SK-N-MC (cell line): Measurements from ENCODE around the gene ROBO4.

Experiments used
- DNase-seq: peaks from one replicate; pipeline ENCODE4 v3.0.0-alpha.2; 2011; ENCODE audit warnings: low read depth, low spot score
- H3K27ac ChIP-seq: fragments of 200-600 bp; sonication (generic); 2 replicates; pipeline ENCODE4 v1.5.1; 2016; ENCODE audit warnings: mixed run types
- H3K36me3 ChIP-seq: fragments of 200-600 bp; sonication (generic); 2 replicates; pipeline ENCODE4 v1.6.1; 2017; ENCODE audit warnings: antibody characterized with exemption, low read length, mixed read lengths; ENCODE audit not compliant: insufficient read depth
- H3K4me3 ChIP-seq: fragments of 200-600 bp; sonication (generic); 2 replicates; pipeline ENCODE4 v1.5.1; 2016
- H3K9ac ChIP-seq: fragments of 200-600 bp; sonication (generic); 2 replicates; pipeline ENCODE4 v1.8.0; 2017; ENCODE audit warnings: mixed run types, mixed read lengths; ENCODE audit not compliant: insufficient read length
- H3K9me3 ChIP-seq: fragments of 200-600 bp; sonication (generic); 2 replicates; pipeline ENCODE4 v1.6.1; 2017; ENCODE audit warnings: low read depth, mild to moderate bottlenecking, antibody characterized with exemption, low read length, moderate library complexity, mixed read lengths
- EZH2 ChIP-seq: fragments of 200-600 bp; sonication (generic); IDR thresholded peaks from one replicate; pipeline ENCODE4 v1.6.1; 2017; ENCODE audit warnings: antibody characterized with exemption
- FOXP2 ChIP-seq: optimal IDR thresholded peaks from 2 replicates; pipeline ENCODE3; 2011; ENCODE audit warnings: mild to moderate bottlenecking, moderate library complexity; ENCODE audit not compliant: insufficient read depth; ENCODE audit errors: extremely low read length, control extremely low read depth
- POLR2AphosphoS5 ChIP-seq: IDR thresholded peaks from 2 replicates; pipeline ENCODE4 v1.6.1; 2012; ENCODE audit warnings: mild to moderate bottlenecking, low read depth, low read length, borderline replicate concordance

Gene ROBO4

DNA sequence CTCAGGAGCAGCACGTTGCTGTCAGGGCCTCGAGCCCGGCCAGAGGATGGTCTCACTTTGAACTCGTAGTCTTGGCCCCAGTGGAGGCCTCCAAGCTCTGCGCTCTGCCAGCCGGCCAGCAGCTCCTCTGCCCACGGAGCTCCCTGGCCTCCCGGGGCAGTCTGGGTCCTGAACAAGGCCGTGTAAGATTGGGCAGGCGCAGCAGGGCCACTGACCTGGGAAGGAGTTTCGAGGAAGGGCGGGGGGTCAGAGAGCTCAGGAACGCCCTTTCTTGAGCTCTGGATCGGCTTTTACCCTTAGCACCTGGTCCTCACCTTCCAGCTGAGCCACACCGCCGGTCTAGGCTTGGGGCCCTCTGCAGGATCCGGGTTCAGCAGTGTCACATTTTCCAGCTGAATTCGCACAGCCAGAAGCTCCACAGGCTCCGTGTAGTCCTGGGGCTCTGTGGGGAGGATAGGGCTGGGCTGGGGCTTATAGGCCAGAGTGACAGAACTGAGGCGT lies 2.1 kb downstream of the ROBO4 start:
- DNase-seq: no peak
- no peak for TF ChIP-seq EZH2
- TF ChIP-seq FOXP2: no peak
- no peak for TF ChIP-seq POLR2AphosphoS5
- no peak overlapping the region for H3K4me3 ChIP-seq
- H3K9me3 ChIP-seq: no peaks in the 10 kb centered on the region
- H3K27ac ChIP-seq: no peak overlapping the region
- H3K36me3 ChIP-seq: no peaks in the 10 kb centered on the region
- no peak overlapping the region for H3K9ac ChIP-seq

- Histone ChIP-seq H3K9ac (no peak overlapping the region), H3K4me3 (no peak overlapping the region), H3K27ac (no peak overlapping the region), H3K36me3 (no peaks in the 10 kb centered on the region), H3K9me3 (no peaks in the 10 kb centered on the region)
- DNase-seq: no peak
- TF ChIP-seq FOXP2 (no peak), POLR2AphosphoS5 (no peak), EZH2 (no peak)
Observed at GRCh38 chr11:124894606-124895430, 2.8 kb downstream of the ROBO4 start.

DNA sequence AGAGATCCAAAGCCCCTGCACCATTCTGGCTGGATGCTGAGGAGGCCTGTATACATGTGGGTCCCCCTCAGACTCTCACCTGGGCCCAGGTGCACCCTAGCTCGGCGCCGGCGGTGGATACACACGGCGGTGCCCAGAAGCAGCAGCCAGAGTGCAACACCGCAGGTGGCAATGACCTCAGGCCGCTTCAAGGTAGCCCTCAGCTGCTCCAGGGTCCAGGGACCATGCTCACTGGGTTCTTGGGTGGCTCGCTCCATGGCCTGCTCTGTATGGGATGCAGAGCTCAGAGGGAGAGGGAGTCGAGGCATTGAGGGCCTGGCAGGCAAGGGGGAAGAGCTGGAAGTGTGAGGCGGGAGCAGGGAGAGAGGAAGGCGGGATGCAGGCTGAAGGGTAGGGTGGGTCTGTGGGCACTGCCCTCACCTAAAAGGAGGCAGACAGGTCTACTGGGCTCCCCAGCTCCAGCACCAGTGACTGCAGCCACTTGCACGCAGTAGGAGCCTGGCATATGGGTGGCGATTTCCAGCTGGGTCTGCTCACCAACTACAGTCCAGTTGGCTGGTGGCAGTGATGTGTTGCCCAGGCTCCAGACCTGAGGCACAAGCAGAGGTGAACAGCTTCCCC lies 3.8 kb downstream of the ROBO4 start:
- Histone ChIP-seq H3K36me3 (no peaks in the 10 kb centered on the region), H3K9ac (no peak overlapping the region), H3K9me3 (no peaks in the 10 kb centered on the region), H3K4me3 (no peak overlapping the region), H3K27ac (no peak overlapping the region)
- DNase-seq: no peak
- TF ChIP-seq FOXP2: no peak
- TF ChIP-seq EZH2: no peak
- TF ChIP-seq POLR2AphosphoS5: no peak

GRCh38 chr11:124892750-124893454 lies 4.8 kb downstream of the ROBO4 start:
- H3K9ac ChIP-seq: no peak overlapping the region
- no peak for DNase-seq
- H3K36me3 ChIP-seq: no peaks in the 10 kb centered on the region
- TF ChIP-seq EZH2 (no peak), FOXP2 (no peak), POLR2AphosphoS5 (no peak)
- no peak overlapping the region for H3K27ac ChIP-seq
- no peaks in the 10 kb centered on the region for H3K9me3 ChIP-seq
- H3K4me3 ChIP-seq: no peak overlapping the region

DNA sequence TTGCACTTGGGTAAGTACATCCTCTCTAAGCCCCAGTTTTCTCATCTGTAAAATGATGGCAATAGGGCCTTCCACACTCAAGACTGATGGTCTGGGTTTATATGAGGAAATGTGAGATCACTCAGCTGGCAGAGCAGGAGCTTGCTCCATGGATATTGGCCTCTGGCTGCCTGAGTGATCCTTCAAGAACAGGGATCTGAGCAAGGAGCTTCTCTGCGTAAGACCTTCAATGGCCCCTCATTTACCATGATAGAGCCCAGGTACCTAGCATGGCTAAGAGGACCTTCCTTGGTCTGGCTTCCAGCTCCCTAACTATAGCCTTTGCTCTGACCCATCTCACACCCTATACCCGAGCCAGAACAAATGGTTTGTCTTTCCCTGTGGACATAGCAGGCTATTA lies 5.5 kb downstream of the ROBO4 start:
- DNase-seq: no peak
- TF ChIP-seq FOXP2: no peak
- no peak for TF ChIP-seq EZH2
- no peak for TF ChIP-seq POLR2AphosphoS5
- Histone ChIP-seq H3K4me3 (no peak overlapping the region), H3K36me3 (no peaks in the 10 kb centered on the region), H3K9ac (no peak overlapping the region), H3K27ac (no peak overlapping the region), H3K9me3 (no peaks in the 10 kb centered on the region)

DNA sequence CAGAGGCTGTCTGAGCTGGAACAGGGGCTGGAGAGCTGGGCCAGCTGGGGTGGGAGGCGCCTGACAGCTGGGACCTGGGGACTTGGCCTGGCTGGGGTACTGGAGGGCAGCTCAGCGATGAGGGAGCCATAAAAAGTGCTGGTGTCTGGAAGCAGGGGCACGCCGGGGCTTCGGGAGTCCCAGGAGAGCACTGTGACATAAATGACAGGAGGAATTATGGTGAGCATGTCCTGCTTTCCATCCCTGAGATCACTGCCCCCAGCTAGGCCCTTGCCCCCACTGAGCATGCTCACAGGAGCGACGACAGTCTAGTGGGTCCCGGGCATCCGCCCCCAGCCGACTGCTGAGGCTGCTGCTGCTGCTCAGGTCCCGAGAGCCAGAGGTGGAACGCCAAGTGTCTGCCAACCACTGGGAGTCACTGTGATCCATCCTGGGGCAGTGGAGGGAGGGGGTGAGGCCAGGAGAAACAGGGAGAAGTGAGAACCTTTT lies 6.2 kb downstream of the ROBO4 start:
- no peak overlapping the region for H3K4me3 ChIP-seq
- no peak for DNase-seq
- no peak for TF ChIP-seq POLR2AphosphoS5
- no peak for TF ChIP-seq EZH2
- TF ChIP-seq FOXP2: no peak
- no peak overlapping the region for H3K9ac ChIP-seq
- H3K36me3 ChIP-seq: no peaks in the 10 kb centered on the region
- no peaks in the 10 kb centered on the region for H3K9me3 ChIP-seq
- H3K27ac ChIP-seq: no peak overlapping the region

DNA sequence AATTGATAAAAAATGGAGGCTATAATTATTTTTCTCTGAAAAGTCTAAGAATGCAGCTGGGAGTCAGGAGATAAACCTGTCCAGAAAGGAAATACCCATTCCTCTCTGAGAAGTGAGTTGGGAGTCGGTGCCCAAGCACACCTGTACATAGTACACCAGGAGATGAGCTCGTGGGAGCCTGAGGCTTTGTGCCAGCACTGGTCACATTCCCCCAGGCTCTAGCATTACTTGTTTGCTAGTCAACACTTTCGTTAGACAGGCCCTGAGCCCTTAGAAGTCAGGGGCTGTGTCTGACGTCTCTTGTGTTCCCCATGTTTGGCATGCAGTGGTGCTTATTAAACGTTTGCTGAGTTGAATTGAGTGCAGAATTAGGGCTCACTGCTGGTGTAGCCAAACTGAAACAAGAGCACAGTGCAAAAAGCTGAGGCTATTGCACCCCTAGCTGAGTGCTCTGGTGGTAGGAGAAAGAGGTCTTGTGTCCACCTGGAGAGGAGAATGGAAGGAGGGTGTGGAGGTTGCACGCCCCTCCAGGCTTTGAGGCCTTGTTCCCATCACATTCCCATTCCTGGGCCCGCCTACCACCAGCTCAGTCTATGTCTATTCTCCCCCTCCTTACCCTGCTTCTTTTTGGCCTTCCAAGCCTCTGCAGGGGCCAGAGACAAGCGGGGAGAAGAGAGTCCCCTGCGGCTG lies 6.8 kb downstream of the ROBO4 start:
- Histone ChIP-seq H3K36me3 (no peaks in the 10 kb centered on the region), H3K4me3 (no peak overlapping the region), H3K9ac (no peak overlapping the region), H3K27ac (no peak overlapping the region), H3K9me3 (no peaks in the 10 kb centered on the region)
- TF ChIP-seq EZH2 (no peak), FOXP2 (no peak)
- no peak for DNase-seq

- Histone ChIP-seq H3K9ac (no peak overlapping the region), H3K9me3 (no peaks in the 10 kb centered on the region), H3K36me3 (no peaks in the 10 kb centered on the region), H3K4me3 (no peak overlapping the region), H3K27ac (no peak overlapping the region)
- no peak for DNase-seq
- TF ChIP-seq POLR2AphosphoS5 (no peak), FOXP2 (no peak), EZH2 (no peak)
Observed at GRCh38 chr11:124890151-124890550, 7.5 kb downstream of the ROBO4 start.
